ENCODE data around the gene PUM1. TPM values are rescaled to one million over a fixed set of nuclear protein-coding genes. Genes with fewer than 3 reads are reported as not detected.

The PUM1 gene
- total and polyA plus RNA-seq, 10 of the 15 experiments (the other 5 are each of a cell fraction or from before 2014, with no cell fraction given), result 21.4 to 75.3 (median 42.4) TPM

GRCh38 chr1:30905403-30905802, 160.1 kb downstream of the PUM1 start:
- Histone ChIP-seq H4K20me1 (ENCODE audit: control insufficient read depth, insufficient read depth) (no peaks in the 10 kb centered on the region), H3K9ac (ENCODE audit: control insufficient read depth, insufficient read depth, low read length) (no peak overlapping the region), H3K4me3 (no peak overlapping the region), H3K4me1 (ENCODE audit: control insufficient read depth, insufficient read depth, low read length) (no peaks in the 10 kb centered on the region), H3K27me3 (replicated peaks in 1 of 2; ENCODE audit: control insufficient read depth in 2 of 2, insufficient read depth in 2 of 2, low read length in 1 of 2) (peaks cover 16% of the 10 kb centered on the region in 2 experiments), H3K9me3 (replicated peaks; ENCODE audit: control insufficient read depth, insufficient read depth, low read length) (no peaks in the 10 kb centered on the region), H3K36me3 (ENCODE audit: control insufficient read depth in 2 of 2, insufficient read depth in 2 of 2, low read length in 1 of 2) (no peaks in the 10 kb centered on the region), H3K79me2 (ENCODE audit: control insufficient read depth, insufficient read depth, low read length) (no peaks in the 10 kb centered on the region), H3K4me2 (ENCODE audit: control insufficient read depth, insufficient read depth) (no peak overlapping the region), H2AFZ (ENCODE audit: control insufficient read depth, low read depth, low read length) (no peak overlapping the region), H3K27ac (ENCODE audit: control insufficient read depth, insufficient read depth) (no peak overlapping the region)
- no TSS peak for BruUV-seq (replicated peaks)
- WGBS (ENCODE audit: insufficient coverage, insufficient replicate concordance, low lambda C conversion rate, missing lambda C conversion rate), result 82% methylated on average over 1 of the region's 1 CpG
- DNase-seq (ENCODE audit: low read depth, low spot score) (no peak), ATAC-seq (no peak), FAIRE-seq (no peak)
- ChIA-PET POLR2A (no interaction called here), SMC1A (ENCODE audit: uncharacterized antibody, unreplicated experiment) (no interaction called here), CTCF (interaction anchor here (0.9 to 3.2 kb wide), 3 partner anchors 30 to 126 kb away, joined by 3 to 21 read pairs (median 8); no protein-coding TSS in a partner anchor), RAD21 (ENCODE audit: unreplicated experiment) (interaction anchor here (1.2 to 3.2 kb wide), 3 partner anchors 10 to 187 kb away, joined by 4 to 9 read pairs (median 4); no protein-coding TSS in a partner anchor)
- TF ChIP-seq TAF1 (IDR thresholded peaks at IDR 0.05; ENCODE audit: borderline replicate concordance, low read depth, low read length) (no peak), USF1 (IDR thresholded peaks at IDR 0.05; ENCODE audit: borderline replicate concordance, extremely low read length, insufficient read depth, low read depth, low read length) (no peak), POLR2AphosphoS5 (IDR thresholded peaks at IDR 0.05; ENCODE audit: low read length) (no peak), NBN (IDR thresholded peaks at IDR 0.05) (no peak), HDGF (IDR thresholded peaks at IDR 0.05) (no peak), MLLT1 (IDR thresholded peaks at IDR 0.05) (no peak), CBX5 (IDR thresholded peaks at IDR 0.05; ENCODE audit: low read depth) (no peak), SP1 (IDR thresholded peaks at IDR 0.05; ENCODE audit: low read depth, low read length) (no peak), SUZ12 (IDR thresholded peaks at IDR 0.05; ENCODE audit: unreplicated experiment) (no peak), DPF2 (IDR thresholded peaks at IDR 0.05) (no peak), ASH2L (IDR thresholded peaks at IDR 0.05; ENCODE audit: borderline replicate concordance, low read depth) (no peak), NR2F1 (conservative IDR thresholded peaks at IDR 0.05) (no peak), NRF1 (conservative IDR thresholded peaks at IDR 0.05; ENCODE audit: low read depth, low read length) (no peak), TBL1XR1 (IDR thresholded peaks at IDR 0.05; ENCODE audit: low read depth, low read length) (no peak)
- intact Hi-C loops (cut with micrococcal nuclease; ENCODE audit: unreplicated experiment) (no loop called here), in situ Hi-C loops (cut with MboI) (no loop called here)

Data from GM12878 (cell line).